ENCODE results near the gene FHIP1A.
"Not testable (repeated sequence)": the region's sequence is repeated elsewhere in the genome, so short reads cannot be mapped to it uniquely, and the experiment has no call there.

Gene FHIP1A

DNA sequence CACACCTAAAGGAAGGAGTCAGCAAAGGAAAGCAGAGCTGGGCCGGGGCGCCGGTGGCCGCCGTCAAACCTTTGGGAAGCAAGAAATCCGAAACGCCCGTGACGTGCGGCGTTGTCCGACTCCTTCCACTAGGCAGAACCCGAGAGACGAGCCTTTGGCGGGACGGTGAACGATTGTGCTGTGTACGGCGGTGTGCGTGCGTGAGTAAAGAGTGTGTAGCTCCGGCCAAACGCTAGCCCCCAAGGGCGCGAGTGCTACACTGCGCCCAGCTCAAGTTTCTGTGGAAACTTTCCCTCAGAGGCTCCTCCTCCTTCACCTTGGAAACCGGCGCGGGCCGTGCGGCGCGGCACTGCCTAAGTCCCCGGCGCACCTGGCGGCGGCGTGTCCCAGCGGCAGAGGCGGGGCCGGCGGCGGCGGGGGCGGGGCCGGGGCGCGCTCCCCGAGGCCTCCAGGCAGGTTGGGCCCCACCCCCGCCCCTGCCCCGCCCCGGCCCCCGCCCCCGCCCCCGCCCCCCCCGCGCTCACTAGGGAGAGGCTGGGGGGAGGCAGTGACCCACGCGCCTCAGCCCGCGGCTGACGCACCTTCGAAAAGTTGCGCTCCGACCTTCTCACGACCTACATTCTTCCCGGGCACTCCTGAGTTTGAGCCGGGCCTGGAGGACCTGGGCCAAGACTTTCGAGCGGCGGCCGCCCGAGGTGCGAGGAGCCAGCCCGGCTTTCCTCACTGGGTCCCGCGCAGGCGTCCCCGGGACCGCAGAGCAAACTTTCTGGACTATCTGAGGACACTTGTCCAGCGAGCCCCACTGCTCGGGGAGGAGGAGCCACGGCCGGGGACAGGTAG, at the start of gene FHIP1A:
Gene FHIP1A, plus strand, starts transcription at position 547 of the 840 bp plus-strand sequence. CDS start 157,084 bp downstream, outside the sequence.
- no peak for DNase-seq

- no peak for DNase-seq
These were observed 49.4 kb upstream of the FHIP1A start for GRCh38 chr4:151359576-151359975.

- no peak for DNase-seq
These were observed 47.9 kb upstream of the FHIP1A start for GRCh38 chr4:151361126-151361525.

GRCh38 chr4:151361966-151362365, 47.0 kb upstream of the FHIP1A start:
- DNase-seq: no peak

DNA sequence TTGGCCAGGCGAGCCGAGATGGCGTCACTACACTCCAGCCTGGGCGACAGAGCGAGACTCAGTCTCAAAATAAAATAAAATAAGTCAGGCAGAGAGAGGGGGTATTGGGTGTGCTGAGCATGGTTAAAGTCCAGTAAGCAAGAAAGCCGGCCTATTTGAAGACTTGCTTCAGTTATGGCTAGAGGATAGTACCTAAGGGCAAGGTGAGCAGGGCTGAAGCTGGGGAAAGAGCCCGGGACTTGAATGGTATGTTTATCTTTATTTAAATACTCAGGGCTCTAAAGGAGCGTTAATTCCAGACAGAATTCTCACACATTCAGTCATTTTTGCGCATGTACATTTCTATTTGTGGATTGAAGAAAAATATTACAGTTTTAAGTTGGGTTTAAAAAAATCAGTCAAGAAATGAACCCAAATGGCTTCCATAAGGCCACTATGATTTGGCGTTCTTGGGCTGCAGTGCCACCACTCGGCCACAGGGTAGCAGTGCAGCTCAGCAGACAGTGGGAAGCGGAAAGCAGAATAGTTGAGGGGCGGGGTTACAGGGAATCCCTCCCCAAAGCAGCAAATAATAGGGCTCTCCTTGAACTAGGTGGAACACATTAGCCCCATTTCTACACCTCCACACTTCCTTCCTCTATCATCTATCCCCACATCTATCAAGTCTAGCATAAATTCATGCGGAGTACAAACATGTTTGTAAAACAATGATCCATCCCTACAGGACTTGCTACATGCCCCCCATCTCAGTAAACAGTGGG, 46.4 kb upstream of the FHIP1A start:
- DNase-seq: peak; percentile 39

DNA sequence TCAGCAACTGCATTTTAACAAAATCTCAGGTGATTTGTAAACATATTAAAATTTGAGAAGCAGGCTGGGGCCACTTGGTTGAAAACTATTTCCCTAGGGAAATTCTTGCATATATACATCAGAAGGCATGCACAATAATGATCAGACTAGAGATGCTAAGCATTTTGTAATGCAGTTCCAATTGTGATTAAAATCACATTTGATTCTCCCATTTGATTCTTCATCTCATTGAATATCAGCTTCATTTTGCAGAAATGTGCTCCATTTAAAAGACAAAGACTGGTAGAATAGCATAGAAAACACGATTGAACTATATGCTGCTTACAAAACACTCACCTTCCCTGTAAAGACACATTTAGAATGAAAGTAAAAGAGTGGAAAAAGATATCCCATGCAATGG, 32.4 kb upstream of the FHIP1A start:
- DNase-seq: no peak

GRCh38 chr4:151389311-151389710, 19.7 kb upstream of the FHIP1A start:
- DNase-seq: no peak

DNA sequence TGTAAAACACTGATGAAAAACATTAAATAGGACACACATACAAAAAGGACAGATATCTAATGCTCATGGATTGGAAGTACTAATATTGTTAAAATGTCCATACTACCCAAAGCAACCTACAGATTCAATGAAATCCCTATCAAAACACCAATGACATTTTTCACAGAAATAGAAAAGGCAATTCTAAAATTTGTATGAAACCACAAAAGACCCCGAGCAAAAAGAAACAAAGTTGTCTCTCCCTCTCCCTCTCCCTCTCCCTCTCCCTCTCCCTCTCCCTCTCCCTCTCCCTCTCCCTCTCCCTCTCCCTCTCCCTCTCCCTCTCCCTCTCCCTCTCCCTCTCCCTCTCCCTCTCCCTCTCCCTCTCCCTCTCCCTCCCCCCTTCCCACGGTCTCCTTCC, 19.2 kb upstream of the FHIP1A start:
- not testable (repeated sequence) for DNase-seq

GRCh38 chr4:151395873-151396272, 13.1 kb upstream of the FHIP1A start:
- DNase-seq: no peak

DNA sequence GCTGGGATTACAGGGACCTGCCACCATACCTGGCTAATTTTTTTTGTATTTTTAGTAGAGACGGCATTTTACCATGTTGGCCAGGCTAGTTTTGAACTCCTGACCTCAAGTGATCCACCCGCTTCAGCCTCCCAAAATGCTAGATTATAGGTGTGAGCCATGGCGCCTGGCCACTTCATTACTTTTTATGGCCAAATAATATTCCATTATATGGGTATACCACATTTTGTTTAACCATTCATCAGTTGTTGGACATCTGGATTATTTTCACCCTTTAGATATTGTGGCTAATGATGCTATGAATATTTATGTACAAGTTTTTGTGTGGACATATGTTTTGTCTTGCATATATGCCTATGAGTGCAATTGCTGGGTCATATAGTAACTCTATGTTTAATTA, 8.6 kb upstream of the FHIP1A start:
- DNase-seq: no peak

DNA sequence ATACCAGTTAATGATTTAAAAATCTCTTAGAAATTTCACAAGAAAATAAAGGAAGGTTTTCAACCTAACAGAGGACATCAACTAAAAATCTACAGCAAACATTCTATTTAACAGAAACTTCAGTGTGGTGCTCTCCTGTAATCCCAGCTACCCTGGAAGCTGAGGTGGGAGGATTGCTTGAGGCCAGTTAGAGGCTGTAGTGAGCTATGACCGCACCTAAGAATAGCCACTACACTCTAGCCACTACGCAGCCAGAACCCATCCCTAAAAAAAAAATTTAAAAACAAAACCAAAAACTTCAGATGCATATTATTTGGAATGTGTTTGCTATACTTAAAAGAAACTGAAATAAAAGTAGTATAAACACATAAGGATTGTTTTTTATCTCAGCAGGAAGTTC, 7.2 kb upstream of the FHIP1A start:
- no peak for DNase-seq

GRCh38 chr4:151402145-151402865, 6.7 kb upstream of the FHIP1A start:
- no peak for DNase-seq

DNA sequence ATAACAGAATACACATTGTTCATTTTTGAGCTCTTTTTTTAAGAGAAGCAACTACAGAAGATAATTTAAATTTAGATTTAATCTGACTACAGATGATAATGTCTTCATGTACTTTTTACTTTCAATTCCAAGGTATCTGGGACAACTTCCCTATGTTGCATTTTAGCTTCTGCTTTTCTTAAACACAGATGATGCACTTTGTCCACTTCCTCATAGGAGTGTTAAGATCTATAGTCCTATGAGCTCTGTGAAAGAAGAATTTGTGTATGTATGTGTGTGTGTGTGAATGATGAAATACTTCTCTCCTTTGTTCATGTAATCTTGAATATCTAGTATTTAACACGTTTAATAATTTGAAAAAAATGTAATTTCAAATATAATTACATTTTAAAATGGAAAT, 5.3 kb upstream of the FHIP1A start:
- DNase-seq: no peak

DNA sequence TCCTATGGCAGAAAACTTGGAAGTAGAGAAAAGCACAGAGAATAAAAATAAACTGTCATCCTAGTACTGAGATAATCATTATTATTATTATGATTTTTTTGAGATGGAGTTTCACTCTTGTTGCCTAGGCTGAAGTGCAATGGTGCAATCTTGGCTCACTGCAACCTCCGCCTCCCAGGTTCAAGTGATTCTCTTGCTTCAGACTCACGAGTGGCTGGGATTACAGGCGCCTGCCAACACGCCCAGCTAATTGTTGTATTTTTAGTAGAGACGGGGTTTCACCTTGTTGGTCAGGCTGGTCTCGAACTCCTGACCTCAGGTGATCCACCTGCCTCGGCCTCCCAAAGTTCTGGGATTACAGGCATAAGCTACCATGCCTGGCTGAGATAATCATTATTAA, 4.2 kb upstream of the FHIP1A start:
- DNase-seq: not testable (repeated sequence)

- no peak for DNase-seq
These were observed 2.0 kb upstream of the FHIP1A start for GRCh38 chr4:151407018-151407417.

DNA sequence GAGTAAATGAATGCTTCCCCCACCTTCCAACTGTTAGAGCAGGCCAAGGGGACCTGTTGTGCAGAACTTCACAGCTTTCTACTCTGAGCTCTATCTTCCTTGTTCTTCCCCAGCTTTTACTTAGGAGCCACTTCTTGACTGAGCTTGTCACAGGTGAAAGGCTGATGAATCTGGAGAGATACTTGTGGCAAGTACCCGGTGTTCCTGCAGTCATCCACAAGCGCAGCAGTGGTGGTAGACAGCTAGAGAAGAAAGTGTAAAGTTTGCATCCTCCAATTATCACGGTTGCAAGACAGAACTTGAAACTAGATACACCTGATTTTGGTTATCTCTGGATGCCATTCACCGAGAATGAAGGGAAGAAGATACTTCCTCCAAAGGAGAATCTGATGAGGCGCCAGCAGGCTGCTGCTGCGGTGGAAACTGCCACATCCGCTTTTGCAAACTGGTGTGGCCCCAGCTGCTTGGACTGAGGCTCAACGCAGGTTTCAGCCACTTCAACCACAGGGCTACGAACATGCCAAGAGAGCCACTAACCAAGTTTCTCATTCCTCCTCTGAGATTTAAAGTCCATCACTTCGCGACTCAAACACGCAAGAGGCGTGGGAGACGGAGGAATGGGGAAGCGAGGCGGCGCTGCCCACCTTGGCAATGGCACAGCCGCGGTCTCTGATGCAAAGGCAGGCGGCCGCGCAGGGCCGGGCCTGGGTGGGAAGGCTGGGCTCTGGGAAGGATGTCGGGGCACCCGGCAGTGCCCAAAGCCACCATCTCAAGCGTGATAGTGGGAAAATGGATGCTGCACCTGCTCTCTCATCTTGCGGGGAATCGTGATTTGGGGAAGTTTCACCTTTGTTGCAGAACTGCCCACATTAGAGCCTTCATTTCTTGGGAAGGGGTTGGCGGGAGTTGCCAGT, 1.3 kb upstream of the FHIP1A start:
- no peak for DNase-seq

GRCh38 chr4:151408380-151408629, 671 bp upstream of the FHIP1A start:
- no peak for DNase-seq

DNA sequence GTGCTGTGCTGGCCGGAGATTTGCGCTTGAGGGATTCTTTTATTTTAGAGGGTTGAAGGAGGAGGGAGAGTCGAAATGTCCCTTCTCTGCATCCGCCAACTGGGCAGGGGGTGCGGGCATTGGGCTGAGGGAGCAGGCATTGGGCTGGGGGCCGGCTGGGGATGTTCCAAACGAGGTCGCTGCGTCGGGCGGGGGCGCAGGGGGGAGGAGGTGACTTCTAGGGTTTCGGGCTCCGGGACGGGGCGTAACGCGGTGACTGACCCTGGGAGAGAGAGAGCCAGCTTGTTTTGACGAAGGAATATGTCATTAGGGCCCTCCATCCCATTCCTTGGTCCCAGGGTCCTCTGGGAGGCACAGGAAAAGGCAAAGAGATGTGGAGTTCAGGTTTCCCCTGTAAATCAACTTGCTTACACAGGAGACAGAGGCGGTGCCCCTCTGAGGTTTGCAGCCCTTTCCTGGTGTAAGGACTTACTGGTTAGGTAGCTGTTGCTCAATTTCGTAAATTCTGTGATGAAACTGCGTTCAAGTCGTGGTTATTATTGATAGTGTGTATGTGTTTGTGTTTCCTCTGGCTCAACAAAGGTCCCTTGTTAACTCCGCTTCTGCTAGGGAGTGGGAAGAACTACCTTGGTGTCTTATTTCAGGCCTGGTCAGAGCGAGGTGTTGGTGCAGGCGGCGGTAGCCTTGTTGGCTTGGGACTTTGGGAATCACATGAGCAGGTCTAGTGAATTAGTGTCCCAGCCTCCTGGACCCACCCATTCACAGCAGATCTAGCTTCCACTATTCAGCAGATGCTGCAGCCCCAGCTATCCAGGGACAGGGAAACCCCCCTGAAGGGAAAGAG, 716 bp downstream of the FHIP1A start:
- DNase-seq: no peak

- no peak for DNase-seq
These were observed 7.0 kb downstream of the FHIP1A start for GRCh38 chr4:151415978-151416377.

DNA sequence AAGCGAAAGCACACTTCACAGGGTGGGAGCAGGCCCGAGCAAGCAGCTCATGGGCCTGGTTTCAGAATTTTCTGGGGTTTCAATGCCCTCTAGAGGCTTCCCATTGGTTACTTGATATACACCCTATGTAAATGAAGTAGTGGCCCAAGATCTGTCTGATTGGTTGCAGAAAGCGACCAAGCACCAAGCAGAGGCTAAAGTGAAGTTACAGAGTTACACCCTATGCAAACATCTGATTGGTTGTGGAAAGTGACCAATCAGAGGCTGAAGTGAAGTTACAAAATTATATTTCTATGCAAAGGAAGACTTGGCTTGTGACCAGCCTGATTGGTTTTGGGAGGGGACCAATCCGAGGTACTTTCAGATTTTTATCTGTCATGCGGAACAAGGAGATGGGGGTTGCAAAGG, 8.2 kb downstream of the FHIP1A start:
- no peak for DNase-seq

GRCh38 chr4:151417766-151418376, 8.9 kb downstream of the FHIP1A start:
- no peak for DNase-seq

Measured in NCI-H1694 (cell line).